Activated B cell treated with CpG ODN at 0.5 μM for 24 hours (primary cell): ENCODE measurements around the gene PRLH. TPM values are rescaled to one million over a fixed set of nuclear protein-coding genes. Genes with fewer than 3 reads are reported as not detected.
"Not testable (repeated sequence)": the region's sequence is repeated elsewhere in the genome, so short reads cannot be mapped to it uniquely, and the experiment has no call there.

Experiments
- ATAC-seq: fragments of 200-7000 bp; cut with Tn5 transposase; one replicate; pipeline ENCODE4 v1.10.0; 2021; ENCODE audit warnings: low read depth, mild to moderate bottlenecking, moderate library complexity
- CTCF ChIA-PET: fragments of 350-600 bp; sonication (Branson Sonifier 250); formaldehyde crosslinking; loops from one replicate; lab custom pipeline; 2021; ENCODE audit warnings: antibody characterized with exemption; lab: Charles Lee
- POLR2A ChIA-PET: fragments of 350-600 bp; sonication (Branson Sonifier 250); formaldehyde crosslinking; loops from one replicate; lab custom pipeline; 2021; ENCODE audit warnings: antibody characterized with exemption; lab: Charles Lee
- DNase-seq: peaks from one replicate; pipeline ENCODE4 v3.0.0; 2022
- H3K27ac Mint-ChIP-seq: one replicate; pipeline ENCODE4 v1.8.0; 2020; ENCODE audit warnings: mixed read lengths
- H3K27me3 Mint-ChIP-seq: one replicate; pipeline ENCODE4 v1.8.0; 2021; ENCODE audit warnings: mixed read lengths
- H3K36me3 Mint-ChIP-seq: one replicate; pipeline ENCODE4 v1.8.0; 2021; ENCODE audit warnings: low read depth, mixed read lengths
- H3K4me1 Mint-ChIP-seq: one replicate; pipeline ENCODE4 v1.8.0; 2021; ENCODE audit warnings: mixed read lengths
- H3K4me3 Mint-ChIP-seq: one replicate; pipeline ENCODE4 v1.8.0; 2020; ENCODE audit warnings: mild to moderate bottlenecking, mixed read lengths
- H3K9me3 Mint-ChIP-seq: one replicate; pipeline ENCODE4 v1.8.0; 2020; ENCODE audit warnings: mixed read lengths
- intact Hi-C: fragments of 100-400 bp; cut with micrococcal nuclease; formaldehyde crosslinking; loops from one replicate; pipeline ENCODE4 v1.15.1; 2024
- total RNA-seq: library from RNA; stranded (reverse); gene quantifications from 2 replicates; pipeline ENCODE4 v1.2.3, GENCODE V29; 2022
- TF ChIP-seq, protein P1 (sequence below): fragments of 200-600 bp; IDR thresholded peaks from one replicate; pipeline ENCODE4 v1.8.0; 2022; ENCODE audit warnings: antibody characterized with exemption, mild to moderate bottlenecking

The PRLH gene
- total RNA-seq, 1 donor from 2014 or later: not detected

DNA sequence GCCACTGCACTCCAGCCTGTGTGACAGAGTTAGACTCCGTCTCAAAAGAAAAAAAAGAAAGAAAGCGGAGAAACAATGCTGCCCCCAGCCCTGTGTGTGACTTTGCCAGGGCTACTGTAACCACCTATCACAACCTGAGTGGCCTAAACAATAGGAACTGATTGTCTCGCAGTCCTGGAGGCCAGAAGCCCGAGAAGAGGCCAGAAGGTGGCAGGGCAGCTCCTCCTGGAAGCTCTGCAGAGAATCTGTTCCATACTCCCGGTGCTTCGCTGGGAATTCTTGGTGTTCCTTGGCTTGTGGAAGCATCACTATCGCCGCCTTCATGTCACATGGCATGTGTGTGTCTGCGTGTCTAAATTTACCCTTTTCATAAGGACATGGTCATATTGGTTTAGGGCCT lies 38.6 kb downstream of the PRLH start:
- Mint-ChIP-seq H3K27ac (peak overlapping the region; percentile 20), H3K27me3 (peaks cover 5% of the 10 kb centered on the region), H3K36me3 (no peaks in the 10 kb centered on the region), H3K9me3 (no peaks in the 10 kb centered on the region), H3K4me1 (peaks cover 27% of the 10 kb centered on the region), H3K4me3 (no peak overlapping the region)
- no peak for ATAC-seq
- CTCF ChIA-PET: interaction anchor here (1.3 kb wide), 1 partner anchor 140 kb away, joined by 3 read pairs; no protein-coding TSS in a partner anchor
- intact Hi-C loops: loop anchor here (5.0 to 10.0 kb wide), 2 partner anchors 87 to 1060 kb away; no protein-coding TSS in a partner anchor
- TF ChIP-seq, protein P1, sequence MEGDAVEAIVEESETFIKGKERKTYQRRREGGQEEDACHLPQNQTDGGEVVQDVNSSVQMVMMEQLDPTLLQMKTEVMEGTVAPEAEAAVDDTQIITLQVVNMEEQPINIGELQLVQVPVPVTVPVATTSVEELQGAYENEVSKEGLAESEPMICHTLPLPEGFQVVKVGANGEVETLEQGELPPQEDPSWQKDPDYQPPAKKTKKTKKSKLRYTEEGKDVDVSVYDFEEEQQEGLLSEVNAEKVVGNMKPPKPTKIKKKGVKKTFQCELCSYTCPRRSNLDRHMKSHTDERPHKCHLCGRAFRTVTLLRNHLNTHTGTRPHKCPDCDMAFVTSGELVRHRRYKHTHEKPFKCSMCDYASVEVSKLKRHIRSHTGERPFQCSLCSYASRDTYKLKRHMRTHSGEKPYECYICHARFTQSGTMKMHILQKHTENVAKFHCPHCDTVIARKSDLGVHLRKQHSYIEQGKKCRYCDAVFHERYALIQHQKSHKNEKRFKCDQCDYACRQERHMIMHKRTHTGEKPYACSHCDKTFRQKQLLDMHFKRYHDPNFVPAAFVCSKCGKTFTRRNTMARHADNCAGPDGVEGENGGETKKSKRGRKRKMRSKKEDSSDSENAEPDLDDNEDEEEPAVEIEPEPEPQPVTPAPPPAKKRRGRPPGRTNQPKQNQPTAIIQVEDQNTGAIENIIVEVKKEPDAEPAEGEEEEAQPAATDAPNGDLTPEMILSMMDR: no peak
- DNase-seq: no peak
- POLR2A ChIA-PET: interaction anchor here (0.6 kb wide), 1 partner anchor 677 kb away, joined by 3 read pairs; no protein-coding TSS in a partner anchor

GRCh38 chr2:237606522-237606921 lies 40.1 kb downstream of the PRLH start:
- ATAC-seq, H3K27ac Mint-ChIP-seq, H3K36me3 Mint-ChIP-seq, H3K27me3 Mint-ChIP-seq, H3K4me3 Mint-ChIP-seq, DNase-seq, POLR2A ChIA-PET, H3K9me3 Mint-ChIP-seq: not testable (repeated sequence)
- intact Hi-C loops: loop anchor here (10.0 kb wide), 1 partner anchor 1062 kb away; no protein-coding TSS in a partner anchor
- CTCF ChIA-PET: interaction anchor here (0.6 kb wide), 1 partner anchor 85 kb away, joined by 3 read pairs; no protein-coding TSS in a partner anchor
- H3K4me1 Mint-ChIP-seq: peaks cover 27% of the 10 kb centered on the region

- no peak overlapping the region for H3K27ac Mint-ChIP-seq
- TF ChIP-seq, protein P1: no peak
These were observed 46.4 kb downstream of the PRLH start for GRCh38 chr2:237612527-237613357.

DNA sequence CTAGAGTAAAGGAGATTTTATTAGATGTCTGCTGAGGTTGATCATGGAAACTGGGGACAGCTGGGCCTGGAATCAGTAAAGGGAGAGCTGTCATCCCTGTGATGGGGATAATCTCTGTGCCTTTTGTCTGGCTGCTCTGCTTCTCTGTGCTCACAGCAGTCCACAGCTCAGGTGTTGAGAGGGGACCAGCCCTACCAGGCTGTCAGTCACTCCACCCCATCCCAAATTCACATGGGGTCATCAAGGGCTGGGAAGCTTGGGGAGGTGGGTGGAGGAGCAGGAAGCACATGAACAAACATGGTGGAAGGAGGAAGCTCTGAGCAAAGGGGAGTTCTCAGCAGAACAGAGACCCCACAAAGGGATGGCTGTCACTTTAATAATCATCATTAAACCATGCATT lies 47.3 kb downstream of the PRLH start:
- no peaks in the 10 kb centered on the region for H3K36me3 Mint-ChIP-seq
- H3K27ac Mint-ChIP-seq: no peak overlapping the region
- peaks cover 16% of the 10 kb centered on the region for H3K27me3 Mint-ChIP-seq
- H3K4me3 Mint-ChIP-seq: no peak overlapping the region
- no peaks in the 10 kb centered on the region for H3K9me3 Mint-ChIP-seq
- TF ChIP-seq, protein P1: no peak
- no peak for DNase-seq
- intact Hi-C loops: no loop called here
- H3K4me1 Mint-ChIP-seq: peaks cover 20% of the 10 kb centered on the region
- no peak for ATAC-seq
- CTCF ChIA-PET: no interaction called here
- POLR2A ChIA-PET: no interaction called here

More at GRCh38 chr2:237612527-237613357, 46.4 kb downstream of the PRLH start:
- ATAC-seq (no peak), DNase-seq (no peak)
- H3K4me1 Mint-ChIP-seq: peaks cover 16% of the 10 kb centered on the region
- no peaks in the 10 kb centered on the region for H3K9me3 Mint-ChIP-seq
- H3K27me3 Mint-ChIP-seq: peaks cover 11% of the 10 kb centered on the region
- ChIA-PET POLR2A (no interaction called here), CTCF (no interaction called here)
- H3K36me3 Mint-ChIP-seq: no peaks in the 10 kb centered on the region
- intact Hi-C loops: no loop called here
- H3K4me3 Mint-ChIP-seq: no peak overlapping the region

DNA sequence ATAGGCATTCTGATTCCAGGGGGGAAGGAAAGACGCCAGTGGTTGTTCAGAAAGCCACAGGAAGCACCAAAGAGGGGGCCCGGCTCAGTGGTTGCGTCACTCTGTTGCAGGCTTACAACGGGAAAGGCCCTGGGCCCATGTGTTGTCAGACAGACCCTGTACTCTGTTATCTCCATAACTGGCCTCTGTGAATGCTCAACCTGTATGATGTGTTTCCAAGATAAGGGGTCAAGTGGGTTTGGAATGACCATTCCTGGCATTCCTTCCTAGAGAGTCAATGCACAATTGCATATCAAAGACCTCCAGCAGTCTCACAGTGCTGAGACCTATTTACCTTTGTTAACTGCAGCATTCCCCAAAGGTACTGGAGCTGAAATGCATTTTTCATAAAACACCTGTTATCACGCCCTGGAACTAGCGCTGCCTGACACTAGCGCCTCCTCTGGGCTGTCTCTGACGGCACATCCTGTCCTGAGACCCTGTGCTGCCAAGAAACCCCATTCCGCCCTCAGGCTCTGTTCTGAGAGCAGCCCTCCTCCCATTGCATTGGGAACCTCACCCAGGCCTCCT lies 47.9 kb downstream of the PRLH start:
- TF ChIP-seq, protein P1: no peak
- no peak overlapping the region for H3K4me3 Mint-ChIP-seq
- no peaks in the 10 kb centered on the region for H3K9me3 Mint-ChIP-seq
- CTCF ChIA-PET: no interaction called here
- no peaks in the 10 kb centered on the region for H3K36me3 Mint-ChIP-seq
- no peak overlapping the region for H3K27ac Mint-ChIP-seq
- ATAC-seq (no peak), DNase-seq (no peak)
- intact Hi-C loops: no loop called here
- peaks cover 18% of the 10 kb centered on the region for H3K27me3 Mint-ChIP-seq
- H3K4me1 Mint-ChIP-seq: peaks cover 20% of the 10 kb centered on the region
- POLR2A ChIA-PET: no interaction called here
